GM21528 (cell line): ENCODE results near the gene GOSR2.
"Not testable (repeated sequence)": the region's sequence is repeated elsewhere in the genome, so short reads cannot be mapped to it uniquely, and the experiment has no call there.

ENCODE experiments used
- ATAC-seq: cut with Tn5 transposase; IDR thresholded peaks from one replicate; pipeline ENCODE4 v1.9.1; 2021; ENCODE audit warnings: mild to moderate bottlenecking, moderate library complexity; ENCODE audit not compliant: unreplicated experiment, low FRiP score

GOSR2 gene

GRCh38 chr17:46928467-46929261 is 5.7 kb downstream of the GOSR2 start:
- no peak for ATAC-seq

DNA sequence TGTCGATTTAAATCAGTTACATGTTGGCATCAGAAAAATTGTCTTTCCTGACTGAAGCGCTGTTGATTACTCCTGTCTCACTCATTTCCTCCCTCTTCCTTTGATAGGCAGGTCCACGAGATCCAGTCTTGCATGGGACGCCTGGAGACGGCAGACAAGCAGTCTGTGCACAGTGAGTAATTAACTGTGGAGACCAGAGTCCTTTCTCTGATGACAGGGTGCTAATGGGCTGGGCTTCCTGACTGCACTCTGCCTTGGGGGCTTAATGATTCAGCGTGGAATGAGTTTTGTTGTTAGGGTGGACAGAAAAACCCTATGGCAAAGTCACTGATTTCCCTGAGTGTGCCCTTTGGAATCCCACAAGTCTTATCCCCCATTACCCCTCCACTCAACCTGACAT is 6.5 kb downstream of the GOSR2 start:
- ATAC-seq = no peak

GRCh38 chr17:46930051-46930450 is 7.1 kb downstream of the GOSR2 start:
- ATAC-seq = no peak

GRCh38 chr17:46931596-46931995 is 8.6 kb downstream of the GOSR2 start:
- ATAC-seq = no peak

DNA sequence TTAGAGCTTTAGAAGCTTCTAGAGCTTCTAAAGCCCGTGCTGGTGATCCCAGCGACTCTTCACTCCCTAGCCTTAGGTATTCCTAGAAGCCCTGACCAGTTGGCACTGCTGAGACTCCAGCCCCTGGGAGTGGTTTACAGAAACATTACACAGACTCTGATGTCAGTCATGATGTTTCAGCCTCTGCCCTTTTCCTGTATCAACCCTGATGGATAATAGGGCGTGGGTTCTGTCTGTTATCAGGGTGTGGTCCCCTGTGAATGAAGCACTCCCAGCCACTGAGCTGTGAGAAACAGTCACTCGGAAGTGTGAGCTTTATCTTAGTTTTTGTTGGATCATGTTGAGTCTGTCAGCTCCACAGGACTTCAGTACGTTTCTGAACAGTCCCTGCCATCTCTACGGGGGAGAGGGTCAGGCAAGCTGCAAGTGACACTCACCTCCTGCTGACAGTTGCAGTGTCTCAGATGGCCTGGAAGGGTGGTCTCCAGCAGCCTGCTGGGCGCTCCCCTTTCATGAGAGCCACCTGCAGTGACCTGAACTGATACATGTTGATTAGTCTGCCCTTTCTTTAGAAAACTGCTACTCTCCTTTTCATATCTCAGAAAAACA is 12.8 kb downstream of the GOSR2 start:
- ATAC-seq = no peak

DNA sequence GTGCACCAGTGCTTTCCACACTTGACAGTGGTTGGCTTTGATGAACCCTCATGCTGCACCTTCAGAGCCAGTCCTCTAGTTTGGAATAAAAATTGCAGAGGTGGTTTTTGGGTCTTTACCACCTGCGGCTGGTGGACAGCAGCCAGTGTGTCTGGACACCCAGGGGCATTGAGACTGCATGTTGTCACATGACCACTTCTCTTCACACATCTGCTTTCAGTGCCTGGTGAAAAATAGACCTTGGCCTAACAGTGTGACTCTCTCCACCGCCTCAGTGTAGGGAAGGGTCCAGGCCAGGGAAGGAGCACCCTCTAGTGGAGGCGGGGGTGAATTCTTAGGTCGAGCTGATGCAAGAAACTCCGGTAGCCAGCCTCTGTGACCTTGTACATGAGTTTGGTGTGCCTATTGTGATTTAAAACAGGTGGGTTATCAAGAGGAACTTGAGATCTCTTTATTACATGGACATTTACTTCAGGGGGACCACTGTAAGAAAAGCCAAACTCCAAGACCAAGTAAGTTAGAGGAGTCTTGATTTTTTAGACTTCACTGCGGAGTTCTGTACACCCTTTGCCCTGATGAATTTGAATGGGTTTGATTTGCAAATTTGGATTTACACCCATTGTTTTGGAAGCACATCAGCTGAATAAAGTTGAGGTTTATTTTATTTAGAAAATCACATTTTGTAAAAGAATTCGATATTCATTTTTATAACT is 17.9 kb downstream of the GOSR2 start:
- no peak for ATAC-seq

- ATAC-seq = no peak
Observed at GRCh38 chr17:46942441-46943217, 19.7 kb downstream of the GOSR2 start.

- ATAC-seq = no peak
Observed at GRCh38 chr17:46943218-46943500, 20.2 kb downstream of the GOSR2 start.

DNA sequence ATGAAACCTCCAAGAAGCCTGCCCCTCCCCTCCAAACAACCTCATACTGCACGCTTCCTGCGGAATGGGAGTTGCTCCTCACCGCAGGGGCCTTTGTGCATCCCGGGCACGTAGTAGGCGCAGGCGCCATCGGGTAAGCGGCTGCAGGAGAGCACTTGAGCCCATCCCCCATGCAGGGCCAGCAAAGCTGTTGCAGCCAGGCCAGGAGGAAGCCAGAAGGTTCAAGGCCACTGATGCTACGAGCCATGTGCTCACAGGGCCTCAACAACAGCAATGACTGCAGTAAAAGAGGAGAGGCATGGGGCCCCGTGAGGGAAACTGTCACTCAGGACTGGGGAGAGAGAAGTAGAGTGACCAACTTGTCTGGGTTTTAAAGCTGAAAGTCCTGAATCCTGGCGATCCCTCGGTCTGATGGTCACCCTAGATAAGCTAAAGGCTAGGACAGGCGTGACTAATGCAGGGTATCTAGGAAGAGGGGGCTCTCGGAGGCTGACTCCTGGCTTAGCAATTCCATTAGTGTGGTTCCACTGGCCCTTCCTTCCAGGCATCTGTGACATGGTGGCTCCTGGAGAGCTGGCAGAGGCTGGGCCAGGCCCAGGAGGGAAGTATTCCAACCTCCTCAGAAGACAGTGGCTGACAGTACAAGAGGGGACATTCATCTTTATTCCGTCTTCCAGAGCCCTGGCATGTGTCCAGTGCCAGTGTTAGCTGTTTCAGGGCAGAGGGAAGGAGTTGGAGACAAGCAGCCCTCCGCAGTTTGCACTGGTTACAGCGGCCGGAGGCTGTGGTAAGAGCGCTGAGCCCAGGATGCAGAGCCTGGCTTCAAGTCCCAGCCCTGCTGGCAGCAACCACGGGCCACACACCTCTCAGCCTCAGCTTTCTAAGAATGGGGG is 20.8 kb downstream of the GOSR2 start:
- no peak for ATAC-seq

GRCh38 chr17:46944931-46945330 is 22.0 kb downstream of the GOSR2 start:
- no peak for ATAC-seq

DNA sequence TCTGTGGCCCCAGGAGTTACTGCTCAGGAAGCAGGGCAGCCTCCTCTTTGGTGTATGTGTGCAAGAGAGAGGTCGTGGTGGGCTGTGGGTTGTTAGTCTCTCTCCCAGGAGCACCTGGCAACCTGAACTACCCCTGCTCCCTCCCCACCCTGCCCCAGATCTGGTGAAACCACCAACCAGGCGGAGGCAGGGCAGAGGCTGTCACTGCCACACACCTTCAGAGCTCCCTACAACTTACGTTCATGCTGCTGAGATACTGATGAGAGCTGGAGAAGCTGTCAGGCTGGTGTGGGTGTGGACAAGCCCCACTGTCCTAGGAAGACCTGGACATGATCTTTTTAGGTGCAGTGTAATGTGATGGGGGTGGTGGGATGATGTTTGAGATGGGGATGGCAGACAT is 24.3 kb downstream of the GOSR2 start:
- ATAC-seq = no peak

DNA sequence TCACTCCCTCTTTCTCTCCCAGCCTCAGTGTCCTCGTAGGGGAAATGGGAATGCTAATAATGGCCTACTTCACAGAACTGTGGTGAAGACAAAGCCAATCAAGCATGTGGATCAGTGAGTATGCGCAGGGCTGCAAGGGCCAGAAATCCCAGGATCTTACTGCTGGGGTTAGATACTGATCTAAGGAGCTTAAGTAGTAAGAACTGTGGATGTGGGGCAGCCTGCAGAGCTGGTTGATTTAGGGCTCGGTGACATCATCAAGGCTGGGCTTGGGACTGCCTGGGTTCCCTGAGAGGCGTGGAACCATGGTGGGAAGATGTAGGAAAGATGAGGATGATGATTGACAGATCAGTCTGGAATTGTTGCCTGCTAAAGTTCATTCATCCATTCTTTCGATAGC is 25.6 kb downstream of the GOSR2 start:
- ATAC-seq = no peak

GRCh38 chr17:46949291-46950174 is 26.6 kb downstream of the GOSR2 start:
- ATAC-seq = no peak

GRCh38 chr17:46950342-46950996 is 27.5 kb downstream of the GOSR2 start:
- ATAC-seq = no peak

DNA sequence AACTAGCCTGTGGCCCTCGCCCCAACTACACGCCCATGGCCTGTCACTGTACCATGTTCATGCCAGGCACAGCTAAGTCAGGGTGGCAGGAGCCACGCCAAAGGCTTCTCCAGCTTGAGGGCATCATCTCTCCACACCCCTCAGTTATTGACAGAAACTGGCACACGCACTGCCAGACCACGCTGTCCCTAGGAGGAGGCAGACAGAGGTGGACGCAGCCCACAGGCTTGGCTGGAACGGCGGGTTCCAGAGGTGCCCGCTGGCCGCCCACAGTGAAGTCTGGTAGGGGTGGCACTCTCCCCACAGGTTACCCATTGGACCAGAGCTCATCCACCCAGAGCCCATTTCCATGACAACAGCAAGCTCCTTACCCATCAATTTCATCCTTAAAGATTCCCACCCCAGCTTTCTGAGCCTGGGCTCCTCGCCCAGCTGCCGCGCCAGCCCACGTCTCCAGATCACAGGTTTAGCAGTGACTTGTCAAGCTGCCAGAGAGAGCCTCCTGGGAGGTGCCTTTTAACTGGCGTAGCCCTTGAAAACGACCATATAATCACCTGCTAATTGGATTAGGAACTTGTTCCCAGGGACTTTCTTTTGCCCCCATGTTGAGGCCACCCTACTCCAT is 28.1 kb downstream of the GOSR2 start:
- no peak for ATAC-seq

- ATAC-seq = no peak
Observed at GRCh38 chr17:46951706-46952105, 28.7 kb downstream of the GOSR2 start.

DNA sequence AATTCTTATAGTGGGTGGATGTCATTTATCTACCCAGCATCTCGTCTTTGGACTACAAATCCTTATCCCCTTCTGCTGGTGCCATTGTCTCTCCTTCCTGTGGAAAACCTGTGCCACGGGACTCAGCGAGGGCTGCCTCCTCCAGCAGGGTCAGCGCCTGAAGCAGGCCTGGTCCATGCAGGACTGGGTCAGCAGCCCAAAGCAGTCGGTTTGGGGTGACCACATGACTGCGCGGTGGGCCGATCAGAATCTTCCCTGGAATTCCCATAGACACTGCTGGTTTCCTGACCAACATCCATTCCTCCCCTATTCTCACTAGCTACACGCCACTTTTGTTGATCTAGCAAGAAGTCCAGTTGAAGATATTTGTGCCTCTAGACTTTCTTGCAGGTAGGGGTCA is 29.2 kb downstream of the GOSR2 start:
- no peak for ATAC-seq

DNA sequence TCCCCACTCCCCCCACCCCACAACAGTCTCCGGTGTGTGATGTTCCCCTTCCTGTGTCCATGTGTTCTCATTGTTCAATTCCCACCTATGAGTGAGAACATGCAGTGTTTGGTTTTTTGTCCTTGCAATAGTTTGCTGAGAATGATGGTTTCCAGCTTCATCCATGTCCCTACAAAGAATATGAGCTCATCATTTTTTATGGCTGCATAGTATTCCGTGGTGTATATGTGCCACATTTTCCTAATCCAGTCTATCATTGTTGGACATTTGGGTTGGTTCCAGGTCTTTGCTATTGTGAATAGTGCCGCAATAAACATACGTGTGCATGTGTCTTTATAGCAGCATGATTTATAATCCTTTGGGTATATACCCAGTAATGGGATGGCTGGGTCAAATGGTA is 30.2 kb downstream of the GOSR2 start:
- not testable (repeated sequence) for ATAC-seq
